K562 (cell line): ENCODE results near the gene PPP3CA. TPM values are rescaled to one million over a fixed set of nuclear protein-coding genes. Genes with fewer than 3 reads are reported as not detected.

ENCODE experiments used
- ATAC-seq: fragments of 200-7000 bp; cut with Tn5 transposase; 3 replicates; pipeline ENCODE4 v1.9.1; 2020; ENCODE audit warnings: moderate library complexity
- BruUV-seq: library from RNA; stranded (reverse); fragments of 400-500 nt; replicated peaks from 2 replicates; lab custom pipeline; 2021; lab: Mats Ljungman, UMichigan
- CTCF ChIA-PET: fragments of 300-600 bp; formaldehyde crosslinking; extraction: SDS; loops from one replicate; lab custom pipeline; 2021; ENCODE audit warnings: low intra/inter-chr PET ratio; lab: Yijun Ruan, JAX
- POLR2A ChIA-PET: fragments of 300-600, 350-650 bp; sonication (Branson Sonifier 250); formaldehyde crosslinking; extraction: SDS; loops from one replicate; lab custom pipeline; 2021; ENCODE audit warnings: antibody characterized with exemption, inconsistent platforms; lab: Yijun Ruan, JAX
- DNase-seq, 4 experiments: peaks; one replicate each; pipeline versions ENCODE4 v3.0.0 to v3.0.0-alpha.2; 2011 to 2018; ENCODE audit warnings: low spot score in 3 of 4, mixed read lengths in 3 of 4; ENCODE audit errors: extremely low read depth in 1 of 4
- FAIRE-seq: peaks from 2 replicates; lab custom pipeline; 2011; peaks lifted over from hg19 to GRCh38; lab: Jason Lieb, UNC
- H2AFZ ChIP-seq: 2 replicates; pipeline ENCODE4 v1.6.0; 2011; ENCODE audit warnings: low read depth, low read length, control low read depth, inconsistent platforms
- H3K27ac ChIP-seq: fragments of 200-600 bp; 3 replicates; pipeline ENCODE4 v1.8.0; 2011; ENCODE audit warnings: low read depth, mild to moderate bottlenecking, control low read depth, inconsistent platforms, low read length, moderate library complexity, mixed read lengths; ENCODE audit errors: extremely low read depth
- H3K27me3 ChIP-seq, 2 experiments: fragments of 300-600 bp in 1 of 2; 2 replicates in 1 of 2; 3 replicates in 1 of 2; pipeline versions ENCODE4 v1.6.0 to v1.8.0; 2011; ENCODE audit warnings: inconsistent platforms in 2 of 2, low read length in 2 of 2, mild to moderate bottlenecking in 1 of 2, mixed read lengths in 1 of 2, moderate library complexity in 1 of 2; ENCODE audit not compliant: control insufficient read depth in 2 of 2, insufficient read depth in 2 of 2
- H3K36me3 ChIP-seq: fragments of 300-600 bp; 3 replicates; pipeline ENCODE4 v1.8.0; 2011; ENCODE audit warnings: mild to moderate bottlenecking, low read length, inconsistent platforms; ENCODE audit not compliant: control insufficient read depth, insufficient read depth
- H3K4me1 ChIP-seq, 2 experiments: fragments of 200-600 bp in 1 of 2; replicated peaks in 1 of 2; 2 replicates in 1 of 2; 3 replicates in 1 of 2; pipeline versions ENCODE4 v1.5.1 to v1.8.0; 2011; ENCODE audit warnings: inconsistent platforms in 2 of 2, low read length in 2 of 2, mild to moderate bottlenecking in 1 of 2, mixed read lengths in 1 of 2, moderate library complexity in 1 of 2; ENCODE audit not compliant: control insufficient read depth in 2 of 2, insufficient read depth in 2 of 2
- H3K4me2 ChIP-seq: 2 replicates; pipeline ENCODE4 v1.6.1; 2011; ENCODE audit warnings: low read length, control low read depth, inconsistent platforms, mixed read lengths; ENCODE audit not compliant: insufficient read depth
- H3K4me3 ChIP-seq: fragments of 200-600 bp; sonication (generic), shearing (Covaris generic); 2 replicates; pipeline ENCODE4 v1.5.1; 2016; ENCODE audit warnings: control low read depth, inconsistent platforms
- H3K79me2 ChIP-seq: fragments of 200-600 bp; 3 replicates; pipeline ENCODE4 v1.8.0; 2011; ENCODE audit warnings: low read length, inconsistent platforms; ENCODE audit not compliant: control insufficient read depth, insufficient read depth
- H3K9ac ChIP-seq, 2 experiments: 2 replicates each; pipeline versions ENCODE4 v1.6.0 to v1.6.1; 2011; ENCODE audit warnings: low read depth in 2 of 2, low read length in 2 of 2, control low read depth in 1 of 2, inconsistent platforms in 1 of 2, mild to moderate bottlenecking in 1 of 2, mixed read lengths in 1 of 2; ENCODE audit not compliant: insufficient read depth in 1 of 2
- H3K9me1 ChIP-seq: one replicate; pipeline ENCODE4 v1.6.0; 2011; ENCODE audit warnings: inconsistent platforms, mild to moderate bottlenecking, low read length, moderate library complexity; ENCODE audit not compliant: control insufficient read depth, insufficient read depth
- H3K9me3 ChIP-seq: replicated peaks from 2 replicates; pipeline ENCODE4 v1.5.1; 2011; ENCODE audit warnings: low read depth, low read length, inconsistent platforms; ENCODE audit not compliant: control insufficient read depth, insufficient read depth
- H4K20me1 ChIP-seq: replicated peaks from 2 replicates; pipeline ENCODE4 v1.6.1; 2011; ENCODE audit warnings: low read length, inconsistent platforms, mixed read lengths; ENCODE audit not compliant: control insufficient read depth, insufficient read depth
- ATF1 ChIP-seq, 2 experiments: fragments of 450-650 bp in 1 of 2; IDR thresholded peaks; 2 replicates each; pipeline ENCODE4 v1.6.1; 2016; ENCODE audit warnings: missing compliant biosample characterization in 1 of 2, missing genetic modification characterization in 1 of 2
- CBFB ChIP-seq: sonication (generic); formaldehyde crosslinking; IDR thresholded peaks from 2 replicates; pipeline ENCODE4 v1.4.0; 2020; ENCODE audit warnings: mild to moderate bottlenecking, missing genetic modification reagents
- CBX3 ChIP-seq, 2 experiments: IDR thresholded peaks; 1 replicate in 1 of 2; 2 replicates in 1 of 2; pipeline ENCODE4 v1.6.1; 2012; ENCODE audit warnings: inconsistent platforms in 2 of 2, low read length in 2 of 2, borderline replicate concordance in 1 of 2, control low read depth in 1 of 2
- DEAF1 ChIP-seq: fragments of 450-650 bp; formaldehyde crosslinking; IDR thresholded peaks from 2 replicates; pipeline ENCODE4 v1.4.0; 2020; ENCODE audit warnings: mild to moderate bottlenecking, moderate library complexity
- MGA ChIP-seq: fragments of 450-650 bp; IDR thresholded peaks from 2 replicates; pipeline ENCODE4 v1.6.1; 2016; ENCODE audit warnings: mild to moderate bottlenecking, moderate library complexity
- NELFE ChIP-seq: IDR thresholded peaks from 2 replicates; pipeline ENCODE4 v1.6.1; 2011; ENCODE audit warnings: mild to moderate bottlenecking; ENCODE audit not compliant: insufficient read depth, insufficient read length
- ZBTB43 ChIP-seq: sonication (generic); formaldehyde crosslinking; IDR thresholded peaks from 2 replicates; pipeline ENCODE4 v1.8.0; 2023; ENCODE audit warnings: mild to moderate bottlenecking, missing genetic modification reagents
- WGBS: fragments of 100-300 bp; shearing (Covaris generic); methylation state at CpG from one replicate; pipeline ENCODE4 v1.1.6; 2016; ENCODE audit warnings: low coverage, mixed read lengths; ENCODE audit not compliant: insufficient coverage; ENCODE audit errors: missing lambda C conversion rate; 5-methylcytosine and 5-hydroxymethylcytosine counted together
- in situ Hi-C: fragments of 300-500 bp; cut with MboI; formaldehyde crosslinking; loops from 4 replicates; pipeline ENCODE4 v1.15.0; 2018; ENCODE audit warnings: inconsistent platforms, mixed read lengths
- intact Hi-C: fragments of 100-400 bp; cut with micrococcal nuclease; formaldehyde crosslinking; loops from 2 replicates; pipeline ENCODE4 v1.14.2; 2022
- polyA plus RNA-seq, 8 experiments: library from polyadenylated mRNA; depleted of rRNA in 4 of 8; stranded (reverse) in 5 of 8; unstranded in 3 of 8; fragments of >200 nt; fragmentation: Nextera tagmentation in 2 of 8; fragmentation: Illumina TruSeq in 1 of 8; extraction: Ambion mirVana in 2 of 8; extraction: Trizol in 1 of 8; gene quantifications; 2 replicates each; pipeline versions ENCODE4 v1.2.1 to v1.2.3, GENCODE V29; 2011 to 2014; ENCODE audit warnings: inconsistent platforms in 1 of 8, missing spikeins in 1 of 8
- total RNA-seq, 7 experiments: library from RNA; depleted of rRNA in 6 of 7; stranded (reverse); fragments of >200 nt in 6 of 7; fragmentation: Illumina TruSeq in 2 of 7; extraction: Trizol in 2 of 7; gene quantifications; 2 replicates each; pipeline versions ENCODE4 v1.2.1 to v1.2.3, GENCODE V29; 2011 to 2021; ENCODE audit warnings: low replicate concordance in 1 of 7

The PPP3CA gene
- total and polyA plus RNA-seq, 9 of the 15 experiments (the other 6 are each of a cell fraction or from before 2014, with no cell fraction given), result 0.94 to 3.2 (median 1.6) TPM

GRCh38 chr4:101050837-101051205, 296.5 kb downstream of the PPP3CA start:
- no TSS peak for BruUV-seq
- ATAC-seq (no peak), DNase-seq (no peak), FAIRE-seq (no peak)
- Histone ChIP-seq H3K9me1 (no peaks in the 10 kb centered on the region), H3K27me3 (no peaks in the 10 kb centered on the region), H3K9ac (no peak overlapping the region), H3K4me3 (no peak overlapping the region), H3K4me1 (no peaks in the 10 kb centered on the region), H3K4me2 (no peak overlapping the region), H3K9me3 (no peaks in the 10 kb centered on the region), H4K20me1 (no peaks in the 10 kb centered on the region), H2AFZ (no peak overlapping the region), H3K79me2 (no peaks in the 10 kb centered on the region), H3K27ac (no peak overlapping the region), H3K36me3 (no peaks in the 10 kb centered on the region)
- intact Hi-C loops, result no loop called here
- in situ Hi-C loops, result no loop called here
- WGBS, result 33% methylated on average over 2 of the region's 2 CpGs
- ChIA-PET CTCF (no interaction called here), POLR2A (no interaction called here)
- no peak for TF ChIP-seq CBFB (CRISPR knock-in tag)
- TF ChIP-seq ATF1 (CRISPR knock-in tag; IDR thresholded peaks at IDR 0.05), result no peak
- TF ChIP-seq ATF1 (tag; IDR thresholded peaks at IDR 0.05), result no peak
- TF ChIP-seq MGA, result no peak
- TF ChIP-seq NELFE, result no peak
- TF ChIP-seq CBX3 (IDR thresholded peaks at IDR 0.05; ENCODE audit: borderline replicate concordance in 1 of 2, low read length in 2 of 2), result no peak
- TF ChIP-seq ZBTB43 (CRISPR knock-in tag), result no peak
- TF ChIP-seq DEAF1 (CRISPR knock-in tag), result no peak
